Fibroblast of lung (primary cell): Measurements from ENCODE around the gene ZFYVE1. TPM values are rescaled to one million over a fixed set of nuclear protein-coding genes. Genes with fewer than 3 reads are reported as not detected.

ENCODE experiments used
- DNase-seq, 2 donors: peaks; one replicate each; pipeline versions ENCODE4 v3.0.0 to v3.0.0-alpha.2; 2010; ENCODE audit warnings: low read depth in 2 of 2
- H2AFZ ChIP-seq: 2 replicates; pipeline ENCODE4 v1.5.1; 2012; ENCODE audit warnings: low read length, control low read depth, inconsistent platforms
- H3K27ac ChIP-seq: 2 replicates; pipeline ENCODE4 v1.5.1; 2011; ENCODE audit warnings: low read length, control low read depth; ENCODE audit not compliant: insufficient read depth
- H3K27me3 ChIP-seq: 2 replicates; pipeline ENCODE4 v1.5.1; 2011; ENCODE audit warnings: mild to moderate bottlenecking, low read length; ENCODE audit not compliant: control insufficient read depth, insufficient read depth
- H3K36me3 ChIP-seq: 2 replicates; pipeline ENCODE4 v1.5.1; 2011; ENCODE audit warnings: low read length; ENCODE audit not compliant: control insufficient read depth, insufficient read depth
- H3K4me1 ChIP-seq: 2 replicates; pipeline ENCODE4 v1.5.1; 2011; ENCODE audit warnings: low read length; ENCODE audit not compliant: control insufficient read depth, insufficient read depth; ENCODE audit errors: extremely low read depth
- H3K4me2 ChIP-seq: 2 replicates; pipeline ENCODE4 v1.5.1; 2011; ENCODE audit warnings: low read length, control low read depth; ENCODE audit not compliant: insufficient read depth; ENCODE audit errors: extremely low read depth
- H3K4me3 ChIP-seq, 4 experiments: fragments of 200-600 bp in 1 of 4; sonication (generic) in 1 of 4; replicated peaks in 1 of 4; 2 replicates each; pipeline ENCODE4 v1.5.1; 2011 to 2016; ENCODE audit warnings: low read length in 4 of 4, low read depth in 3 of 4, mild to moderate bottlenecking in 3 of 4, control low read depth in 2 of 4, inconsistent platforms in 1 of 4, mixed read lengths in 1 of 4; ENCODE audit not compliant: insufficient read depth in 1 of 4; ENCODE audit errors: control extremely low read depth in 1 of 4
- H3K79me2 ChIP-seq: 2 replicates; pipeline ENCODE4 v1.5.1; 2012; ENCODE audit warnings: mild to moderate bottlenecking, low read length, inconsistent platforms; ENCODE audit not compliant: control insufficient read depth, insufficient read depth
- H3K9ac ChIP-seq: 2 replicates; pipeline ENCODE4 v1.5.1; 2011; ENCODE audit warnings: mild to moderate bottlenecking, low read length, control low read depth; ENCODE audit not compliant: insufficient read depth
- H3K9me3 ChIP-seq: 2 replicates; pipeline ENCODE4 v1.5.1; 2012; ENCODE audit warnings: low read depth, low read length; ENCODE audit not compliant: control insufficient read depth, insufficient read depth
- H4K20me1 ChIP-seq: 2 replicates; pipeline ENCODE4 v1.5.1; 2011; ENCODE audit warnings: low read length; ENCODE audit not compliant: control insufficient read depth, insufficient read depth; ENCODE audit errors: extremely low read depth
- CTCF ChIP-seq, 2 donors: IDR thresholded peaks in 1 of 2; conservative IDR thresholded peaks in 1 of 2; 1 replicate in 1 of 2; 2 replicates in 1 of 2; pipeline ENCODE4 v1.5.1; 2011 to 2012; ENCODE audit warnings: low read length in 2 of 2, control low read depth in 1 of 2, inconsistent platforms in 1 of 2, low read depth in 1 of 2, mild to moderate bottlenecking in 1 of 2
- EZH2 ChIP-seq: IDR thresholded peaks from 2 replicates; pipeline ENCODE4 v1.5.1; 2012; ENCODE audit warnings: low read length, control low read depth, mild to moderate bottlenecking; ENCODE audit errors: missing control alignments
- polyA plus RNA-seq, 2 donors: library from polyadenylated mRNA; depleted of rRNA in 1 of 2; stranded (reverse) in 1 of 2; unstranded in 1 of 2; fragments of >200 nt; gene quantifications; 2 replicates each; pipeline ENCODE4 v1.2.1, GENCODE V29; 2011 to 2012; ENCODE audit warnings: missing spikeins in 1 of 2
- total RNA-seq: library from RNA; depleted of rRNA; stranded (reverse); fragments of >200 nt; gene quantifications from 2 replicates; pipeline ENCODE4 v1.2.1, GENCODE V29; 2014

ZFYVE1 gene
- total and polyA plus RNA-seq, 2 donors (not counting 1 experiment from before 2014, with no cell fraction given) = 18.8 to 22.1 TPM

DNA sequence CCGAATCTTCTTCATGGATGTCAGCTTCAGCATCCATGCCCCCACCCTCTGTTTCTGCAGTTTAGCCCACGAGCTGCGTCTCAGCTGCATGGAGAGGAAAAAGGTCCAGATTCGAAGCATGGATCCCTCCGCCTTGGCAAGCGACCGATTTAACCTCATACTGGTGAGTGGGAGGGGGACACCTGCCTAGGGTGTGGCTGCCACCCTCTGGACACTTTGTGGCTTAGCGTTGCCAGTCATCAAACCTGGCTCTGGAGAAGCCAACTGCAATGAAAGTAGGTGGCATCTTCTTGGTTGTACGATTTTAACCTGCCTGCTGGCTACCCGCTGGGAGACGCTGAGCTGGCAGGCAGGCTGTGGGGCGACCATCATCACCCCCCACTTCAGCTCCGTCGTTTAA is 84.0 kb downstream of the ZFYVE1 start:
- no peak for DNase-seq
- H3K4me3 ChIP-seq = no peak overlapping the region
- H3K9ac ChIP-seq = no peak overlapping the region
- H2AFZ ChIP-seq = no peak overlapping the region
- H3K4me2 ChIP-seq = no peak overlapping the region
- peaks cover 9% of the 10 kb centered on the region for H3K36me3 ChIP-seq
- H3K27me3 ChIP-seq = no peaks in the 10 kb centered on the region
- no peaks in the 10 kb centered on the region for H3K9me3 ChIP-seq
- no peaks in the 10 kb centered on the region for H3K79me2 ChIP-seq
- H3K4me1 ChIP-seq = no peaks in the 10 kb centered on the region
- no peak for TF ChIP-seq EZH2
- no peak for TF ChIP-seq CTCF (conservative IDR thresholded peaks at IDR 0.05 in 1 of 2, IDR thresholded peaks at IDR 0.05 in 1 of 2; ENCODE audit: low read depth in 1 of 2, low read length in 2 of 2)
- H3K27ac ChIP-seq = no peak overlapping the region
- no peaks in the 10 kb centered on the region for H4K20me1 ChIP-seq

DNA sequence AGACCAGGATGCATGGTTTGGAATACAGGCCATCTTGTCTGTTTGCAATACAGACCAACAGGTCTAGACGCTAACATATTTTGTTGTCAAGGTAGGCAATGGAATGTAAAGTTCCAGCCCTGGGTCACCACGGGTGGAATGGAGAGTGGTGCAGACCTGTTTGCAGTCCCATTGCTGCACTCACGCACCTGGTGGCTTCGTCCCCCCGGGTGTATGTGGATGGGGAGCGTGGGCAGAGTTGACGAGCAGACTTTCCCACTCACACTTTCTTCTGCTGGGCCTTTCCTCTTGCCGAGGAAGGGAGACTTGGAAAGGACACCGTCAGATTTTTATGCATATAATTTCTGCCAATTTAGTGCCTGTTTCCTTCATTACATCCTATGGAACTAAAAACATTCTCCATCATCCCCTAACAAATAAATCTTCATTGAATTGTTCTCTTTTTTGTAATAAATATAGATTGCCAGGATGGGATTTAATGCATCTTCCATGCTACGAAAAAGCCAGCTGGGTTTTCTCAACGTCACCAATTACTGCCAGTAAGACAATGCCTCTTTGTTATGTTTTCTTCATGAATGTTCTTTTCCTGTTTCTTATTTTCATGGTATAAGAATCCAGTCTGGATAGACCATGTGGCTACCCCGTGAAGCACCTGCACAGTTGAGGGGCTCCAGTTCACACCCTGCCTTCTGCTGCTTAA is 85.5 kb downstream of the ZFYVE1 start:
- Histone ChIP-seq H4K20me1 (no peaks in the 10 kb centered on the region), H3K9ac (no peak overlapping the region), H3K27me3 (no peaks in the 10 kb centered on the region), H3K9me3 (no peaks in the 10 kb centered on the region), H3K79me2 (no peaks in the 10 kb centered on the region), H3K36me3 (peaks cover 9% of the 10 kb centered on the region), H3K27ac (no peak overlapping the region), H3K4me1 (no peaks in the 10 kb centered on the region), H3K4me2 (no peak overlapping the region), H2AFZ (no peak overlapping the region), H3K4me3 (no peak overlapping the region)
- TF ChIP-seq EZH2 = no peak
- DNase-seq = no peak

DNA sequence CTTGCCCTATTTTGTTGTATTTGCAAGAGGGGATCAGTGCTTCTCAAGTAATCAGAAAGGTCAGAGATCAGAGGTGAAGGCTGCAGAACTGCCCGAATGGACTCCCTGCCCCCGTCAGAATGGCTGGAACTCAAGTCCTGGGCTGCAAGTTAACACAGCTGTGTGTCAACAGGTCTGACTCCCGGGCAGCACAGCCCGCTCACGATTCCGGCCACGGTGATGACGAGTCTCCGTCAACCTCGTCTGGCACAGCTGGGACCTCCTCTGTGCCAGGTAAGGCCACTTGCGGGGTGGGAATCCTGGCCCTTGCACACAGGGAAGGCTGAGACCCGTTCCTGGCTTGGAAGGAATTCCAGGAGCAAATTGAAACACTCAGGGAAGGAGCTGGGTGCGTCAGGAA is 87.3 kb downstream of the ZFYVE1 start:
- H3K27me3 ChIP-seq = no peaks in the 10 kb centered on the region
- peaks cover 9% of the 10 kb centered on the region for H3K36me3 ChIP-seq
- H3K4me2 ChIP-seq = no peak overlapping the region
- no peaks in the 10 kb centered on the region for H4K20me1 ChIP-seq
- no peak overlapping the region for H2AFZ ChIP-seq
- no peak overlapping the region for H3K27ac ChIP-seq
- no peak overlapping the region for H3K4me3 ChIP-seq
- no peaks in the 10 kb centered on the region for H3K4me1 ChIP-seq
- H3K9ac ChIP-seq = no peak overlapping the region
- no peaks in the 10 kb centered on the region for H3K79me2 ChIP-seq
- H3K9me3 ChIP-seq = no peaks in the 10 kb centered on the region
- no peak for DNase-seq
- no peak for TF ChIP-seq CTCF (conservative IDR thresholded peaks at IDR 0.05 in 1 of 2, IDR thresholded peaks at IDR 0.05 in 1 of 2; ENCODE audit: low read depth in 1 of 2, low read length in 2 of 2)
- TF ChIP-seq EZH2 = no peak
